HG03060 (cell line): ENCODE measurements around the gene BMP8A.
"Not testable (repeated sequence)": the region's sequence is repeated elsewhere in the genome, so short reads cannot be mapped to it uniquely, and the experiment has no call there.

Source experiments
- ATAC-seq: cut with Tn5 transposase; IDR thresholded peaks from one replicate; pipeline ENCODE4 v1.9.1; 2021; ENCODE audit warnings: low read depth, moderate number of reproducible peaks; ENCODE audit not compliant: unreplicated experiment

The BMP8A gene

GRCh38 chr1:39491146-39491921, at the start of gene BMP8A:
Gene BMP8A, plus strand, starts transcription at chr1:39491636. Its CDS starts 356 bp downstream, at chr1:39491992.
- no peak for ATAC-seq

- ATAC-seq = no peak
These were observed 49.6 kb upstream of the BMP8A start for GRCh38 chr1:39441797-39442196.

- ATAC-seq = no peak
These were observed 45.9 kb upstream of the BMP8A start for GRCh38 chr1:39445573-39445972.

GRCh38 chr1:39446986-39447567, 44.4 kb upstream of the BMP8A start:
- no peak for ATAC-seq

- not testable (repeated sequence) for ATAC-seq
These were observed 41.4 kb upstream of the BMP8A start for GRCh38 chr1:39450041-39450440.

GRCh38 chr1:39450956-39451606, 40.4 kb upstream of the BMP8A start:
- no peak for ATAC-seq

GRCh38 chr1:39452081-39452480, 39.4 kb upstream of the BMP8A start:
- no peak for ATAC-seq

GRCh38 chr1:39452540-39452939, 38.9 kb upstream of the BMP8A start:
- ATAC-seq = no peak

GRCh38 chr1:39453603-39454002, 37.8 kb upstream of the BMP8A start:
- no peak for ATAC-seq

- ATAC-seq = no peak
These were observed 32.4 kb upstream of the BMP8A start for GRCh38 chr1:39458991-39459390.

- no peak for ATAC-seq
These were observed 29.4 kb upstream of the BMP8A start for GRCh38 chr1:39462074-39462473.

GRCh38 chr1:39466413-39467107, 24.9 kb upstream of the BMP8A start:
- no peak for ATAC-seq

- ATAC-seq = not testable (repeated sequence)
These were observed 24.2 kb upstream of the BMP8A start for GRCh38 chr1:39467108-39467720.

GRCh38 chr1:39469150-39469549, 22.3 kb upstream of the BMP8A start:
- ATAC-seq = no peak

GRCh38 chr1:39470040-39470439, 21.4 kb upstream of the BMP8A start:
- no peak for ATAC-seq

GRCh38 chr1:39472826-39473225, 18.6 kb upstream of the BMP8A start:
- ATAC-seq = no peak

- ATAC-seq = no peak
These were observed 18.1 kb upstream of the BMP8A start for GRCh38 chr1:39473324-39473723.

- ATAC-seq = no peak
These were observed 16.6 kb upstream of the BMP8A start for GRCh38 chr1:39474810-39475209.

- not testable (repeated sequence) for ATAC-seq
These were observed 15.9 kb upstream of the BMP8A start for GRCh38 chr1:39475551-39475950.

- ATAC-seq = no peak
These were observed 13.1 kb upstream of the BMP8A start for GRCh38 chr1:39478126-39478915.
